Measurements from ENCODE around the gene FHIT. TPM values are rescaled to one million over a fixed set of nuclear protein-coding genes. Genes with fewer than 3 reads are reported as not detected.
A peak's percentile ranks its signal among the peaks of the same experiment; 100 is the strongest.

FHIT gene
- 16.1 and 18.4 TPM in 2 replicates for total RNA-seq
- long read RNA-seq, partial matches to known transcripts, result 2 of 13 reads
- long read RNA-seq, other reads (novel, unspliced or antisense), result 11 of 13 reads

DNA sequence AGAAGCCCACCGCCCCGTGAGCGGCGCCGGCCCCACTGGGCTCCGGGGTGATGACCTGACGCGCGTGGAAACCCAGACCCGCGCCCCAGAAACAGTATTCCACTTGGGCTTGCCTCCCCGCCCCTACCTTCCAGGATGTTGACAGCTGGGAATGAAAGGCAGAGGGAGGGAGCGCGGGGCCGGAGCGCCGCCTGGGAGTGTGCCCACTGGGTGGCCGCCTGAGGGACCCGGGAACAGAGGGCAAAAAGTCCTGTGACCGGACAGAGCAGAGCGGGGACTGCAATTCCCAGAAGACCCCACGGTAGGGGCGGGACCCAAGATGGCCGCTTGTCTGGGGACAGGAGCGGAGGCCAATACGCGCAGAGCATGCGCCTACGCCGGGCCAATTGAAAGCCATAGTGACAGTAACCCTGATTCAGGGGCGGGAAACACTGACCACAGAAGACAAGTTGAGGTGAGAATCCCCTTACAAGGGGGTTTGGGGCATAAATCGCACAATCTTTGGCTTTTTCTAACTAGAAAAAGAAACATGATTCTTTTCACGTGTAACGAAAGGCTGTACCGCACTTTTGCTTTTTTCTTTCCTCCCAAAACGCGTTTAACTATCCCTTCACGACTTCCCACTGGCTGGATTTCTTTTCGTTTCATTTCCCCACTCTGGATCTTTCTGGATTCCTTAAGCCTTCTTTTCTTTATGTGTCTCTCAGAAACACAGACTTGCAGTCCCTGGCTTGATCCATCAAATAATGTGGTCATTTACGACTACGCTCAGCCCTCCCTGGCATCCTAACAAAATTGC lies at the start of gene FHIT:
TSS of gene FHIT (minus strand) at position 279 of the 799 bp plus-strand sequence.
- Mint-ChIP-seq H3K4me3 (ENCODE audit: low read depth) (peak within 1 kb of the TSS; percentile 84), H3K36me3 (ENCODE audit: insufficient read depth) (no peaks in the 10 kb centered on the region), H3K4me1 (ENCODE audit: low read depth) (peaks cover 15% of the 10 kb centered on the region), H3K9me3 (ENCODE audit: low read depth) (no peaks in the 10 kb centered on the region), H3K27me3 (no peaks in the 10 kb centered on the region), H3K27ac (peak within 1 kb of the TSS; percentile 80)
- peak; percentile 91 for DNase-seq (ENCODE audit: low spot score, unreplicated experiment)
- TF ChIP-seq, protein P1, sequence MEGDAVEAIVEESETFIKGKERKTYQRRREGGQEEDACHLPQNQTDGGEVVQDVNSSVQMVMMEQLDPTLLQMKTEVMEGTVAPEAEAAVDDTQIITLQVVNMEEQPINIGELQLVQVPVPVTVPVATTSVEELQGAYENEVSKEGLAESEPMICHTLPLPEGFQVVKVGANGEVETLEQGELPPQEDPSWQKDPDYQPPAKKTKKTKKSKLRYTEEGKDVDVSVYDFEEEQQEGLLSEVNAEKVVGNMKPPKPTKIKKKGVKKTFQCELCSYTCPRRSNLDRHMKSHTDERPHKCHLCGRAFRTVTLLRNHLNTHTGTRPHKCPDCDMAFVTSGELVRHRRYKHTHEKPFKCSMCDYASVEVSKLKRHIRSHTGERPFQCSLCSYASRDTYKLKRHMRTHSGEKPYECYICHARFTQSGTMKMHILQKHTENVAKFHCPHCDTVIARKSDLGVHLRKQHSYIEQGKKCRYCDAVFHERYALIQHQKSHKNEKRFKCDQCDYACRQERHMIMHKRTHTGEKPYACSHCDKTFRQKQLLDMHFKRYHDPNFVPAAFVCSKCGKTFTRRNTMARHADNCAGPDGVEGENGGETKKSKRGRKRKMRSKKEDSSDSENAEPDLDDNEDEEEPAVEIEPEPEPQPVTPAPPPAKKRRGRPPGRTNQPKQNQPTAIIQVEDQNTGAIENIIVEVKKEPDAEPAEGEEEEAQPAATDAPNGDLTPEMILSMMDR (IDR thresholded peaks at IDR 0.05; ENCODE audit: unreplicated experiment), result peak; percentile 25

DNA sequence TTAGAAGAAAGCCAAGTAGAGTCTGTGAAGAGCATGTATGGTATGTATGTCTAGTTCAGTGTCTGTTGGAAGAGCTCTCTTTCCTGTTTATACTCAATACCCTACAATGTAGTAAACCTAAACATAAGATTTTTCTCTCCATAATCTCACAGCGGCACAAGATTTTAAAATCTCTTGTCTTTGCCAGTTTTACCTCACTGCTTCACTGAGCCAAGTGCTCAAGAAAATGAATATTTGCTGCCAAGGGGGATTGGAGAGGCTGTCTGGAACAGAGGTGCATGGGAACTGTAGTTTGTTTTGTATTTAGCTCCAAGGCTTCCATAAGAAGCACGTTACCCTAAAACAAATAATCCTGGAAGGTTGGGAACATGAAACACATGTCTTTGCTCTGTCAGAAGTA lies 49.5 kb upstream of the FHIT start:
- TF ChIP-seq, protein P1 (IDR thresholded peaks at IDR 0.05; ENCODE audit: unreplicated experiment), result no peak
- Mint-ChIP-seq H3K4me3 (ENCODE audit: low read depth) (no peak overlapping the region), H3K27ac (no peak overlapping the region), H3K9me3 (ENCODE audit: low read depth) (no peaks in the 10 kb centered on the region), H3K36me3 (ENCODE audit: insufficient read depth) (no peaks in the 10 kb centered on the region), H3K4me1 (ENCODE audit: low read depth) (no peaks in the 10 kb centered on the region), H3K27me3 (no peaks in the 10 kb centered on the region)
- DNase-seq (ENCODE audit: low spot score, unreplicated experiment), result no peak

DNA sequence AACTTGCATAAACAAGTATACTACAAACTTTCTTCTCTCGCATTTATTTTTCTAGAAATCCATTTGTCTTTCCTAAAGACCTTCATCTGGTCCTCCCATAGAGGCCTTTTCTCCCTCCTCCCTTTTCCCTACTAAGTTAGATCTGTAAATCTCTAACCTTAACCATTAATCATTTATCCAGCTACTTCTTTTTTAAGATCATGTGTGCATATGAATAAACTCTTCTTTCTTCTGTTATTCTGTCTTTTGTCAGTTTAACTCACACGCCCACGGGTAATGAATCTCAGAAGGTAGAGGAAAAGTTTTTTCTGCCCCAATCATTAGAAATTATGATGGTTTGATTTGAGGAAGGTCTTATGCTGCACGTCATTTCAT lies 48.7 kb upstream of the FHIT start:
- H3K36me3 Mint-ChIP-seq (ENCODE audit: insufficient read depth), result no peaks in the 10 kb centered on the region
- no peak overlapping the region for H3K4me3 Mint-ChIP-seq (ENCODE audit: low read depth)
- no peaks in the 10 kb centered on the region for H3K9me3 Mint-ChIP-seq (ENCODE audit: low read depth)
- DNase-seq (ENCODE audit: low spot score, unreplicated experiment), result no peak
- no peak overlapping the region for H3K27ac Mint-ChIP-seq
- H3K27me3 Mint-ChIP-seq, result no peaks in the 10 kb centered on the region
- TF ChIP-seq, protein P1 (IDR thresholded peaks at IDR 0.05; ENCODE audit: unreplicated experiment), result no peak
- H3K4me1 Mint-ChIP-seq (ENCODE audit: low read depth), result no peaks in the 10 kb centered on the region

DNA sequence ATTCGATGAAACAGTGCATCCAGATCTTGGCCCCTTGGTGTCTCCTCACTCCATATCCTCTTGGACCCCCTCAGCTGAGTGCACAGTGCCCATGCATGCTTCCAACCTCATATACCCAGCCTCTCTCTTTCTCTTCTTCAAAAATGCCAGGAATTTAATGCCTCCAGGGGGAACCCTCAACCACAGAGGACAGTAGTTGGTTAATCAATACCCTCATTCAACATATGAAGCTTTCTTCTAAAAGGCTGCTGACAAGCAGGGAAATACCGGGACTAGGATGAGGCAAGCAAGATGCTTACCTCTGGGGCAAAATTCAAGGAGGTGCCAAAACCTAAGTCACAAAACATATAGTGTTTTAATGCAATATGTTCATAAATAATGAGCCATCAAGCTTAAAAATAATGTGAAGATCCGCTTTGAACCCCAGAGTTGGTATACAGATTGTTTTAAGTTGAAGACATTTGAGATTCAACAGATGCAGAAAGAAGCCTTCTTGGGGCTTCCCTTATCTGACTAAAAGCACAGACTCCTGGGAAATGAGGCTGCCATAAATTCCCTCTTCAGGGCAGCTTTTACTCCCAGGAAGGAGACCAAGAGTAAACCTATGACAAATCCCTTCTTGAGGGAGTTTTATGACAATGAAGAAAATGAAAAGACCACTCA lies 48.2 kb upstream of the FHIT start:
- Mint-ChIP-seq H3K27me3 (no peaks in the 10 kb centered on the region), H3K4me3 (ENCODE audit: low read depth) (no peak overlapping the region), H3K4me1 (ENCODE audit: low read depth) (no peaks in the 10 kb centered on the region), H3K36me3 (ENCODE audit: insufficient read depth) (no peaks in the 10 kb centered on the region), H3K9me3 (ENCODE audit: low read depth) (no peaks in the 10 kb centered on the region), H3K27ac (no peak overlapping the region)
- DNase-seq (ENCODE audit: low spot score, unreplicated experiment), result no peak
- TF ChIP-seq, protein P1 (IDR thresholded peaks at IDR 0.05; ENCODE audit: unreplicated experiment), result no peak

DNA sequence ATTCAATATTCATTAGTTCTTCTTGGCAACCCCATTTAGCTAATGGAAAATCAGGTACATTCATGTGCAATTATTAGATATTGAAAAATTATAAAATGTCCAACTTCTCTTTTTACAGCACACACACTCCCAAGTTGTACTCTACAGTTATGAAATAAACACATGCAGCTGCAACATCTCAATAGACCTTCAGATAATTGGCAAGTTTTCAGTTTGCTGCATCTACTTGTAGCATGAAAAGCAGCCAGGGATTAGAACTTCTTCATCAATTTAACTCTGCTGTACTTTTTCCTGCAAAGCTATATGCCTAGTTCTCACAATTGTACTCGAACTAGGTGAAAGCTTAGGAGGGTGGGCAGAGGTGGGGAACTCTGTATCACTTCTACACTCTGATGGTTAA lies 46.6 kb upstream of the FHIT start:
- Mint-ChIP-seq H3K9me3 (ENCODE audit: low read depth) (no peaks in the 10 kb centered on the region), H3K4me1 (ENCODE audit: low read depth) (no peaks in the 10 kb centered on the region), H3K4me3 (ENCODE audit: low read depth) (no peak overlapping the region), H3K27ac (no peak overlapping the region), H3K27me3 (no peaks in the 10 kb centered on the region), H3K36me3 (ENCODE audit: insufficient read depth) (no peaks in the 10 kb centered on the region)
- no peak for DNase-seq (ENCODE audit: low spot score, unreplicated experiment)
- TF ChIP-seq, protein P1 (IDR thresholded peaks at IDR 0.05; ENCODE audit: unreplicated experiment), result no peak
